Hematopoietic multipotent progenitor cell (in vitro differentiated cells): Measurements from ENCODE around the gene ZNF175. TPM values are rescaled to one million over a fixed set of nuclear protein-coding genes. Genes with fewer than 3 reads are reported as not detected.

Source experiments
- DNase-seq, 3 donors: peaks; one replicate each; pipeline ENCODE4 v3.0.0-alpha.2; 2011 to 2015; ENCODE audit warnings: low read depth in 2 of 3, low spot score in 2 of 3
- total RNA-seq: library from RNA; depleted of rRNA; stranded (reverse); fragments of >200 nt; gene quantifications from one replicate; pipeline ENCODE4 v1.2.3, GENCODE V29; 2012

Gene ZNF175
- 2.7 TPM for total RNA-seq

DNA sequence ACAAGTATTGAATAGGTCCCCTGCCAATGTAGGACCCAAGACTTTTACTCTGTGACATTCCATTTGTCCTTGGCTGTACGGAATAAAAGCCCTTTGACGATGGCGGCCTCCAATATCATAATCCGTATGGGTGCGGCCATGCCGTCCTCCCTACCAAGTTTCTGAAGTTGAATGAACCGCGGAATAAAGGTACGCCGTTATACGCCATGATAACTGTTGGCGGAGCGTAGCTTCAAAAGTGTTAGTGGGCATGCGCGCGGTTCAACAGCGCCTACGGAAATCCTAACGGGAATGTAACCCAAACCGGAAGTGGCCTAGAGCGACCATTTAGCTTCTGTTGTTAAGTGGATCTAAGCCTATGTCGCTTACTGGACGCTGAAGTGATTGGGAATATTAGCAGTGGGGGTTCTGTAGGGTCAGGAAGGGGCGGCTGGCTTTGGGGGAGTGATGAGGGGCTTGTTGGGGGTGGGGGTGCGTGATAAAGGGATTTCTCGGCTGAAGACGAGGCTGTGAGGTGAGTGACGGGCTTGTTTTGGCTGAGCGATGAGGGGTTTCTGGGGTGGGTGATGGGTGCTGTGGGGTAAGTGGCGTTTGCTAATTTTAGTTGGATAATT lies at the start of gene ZNF175:
Gene ZNF175, plus strand, starts transcription at position 322 of the 614 bp plus-strand sequence. CDS start 2,047 bp downstream, outside the sequence.
- DNase-seq, result peak; percentile 68 to 91 (median 90)

DNA sequence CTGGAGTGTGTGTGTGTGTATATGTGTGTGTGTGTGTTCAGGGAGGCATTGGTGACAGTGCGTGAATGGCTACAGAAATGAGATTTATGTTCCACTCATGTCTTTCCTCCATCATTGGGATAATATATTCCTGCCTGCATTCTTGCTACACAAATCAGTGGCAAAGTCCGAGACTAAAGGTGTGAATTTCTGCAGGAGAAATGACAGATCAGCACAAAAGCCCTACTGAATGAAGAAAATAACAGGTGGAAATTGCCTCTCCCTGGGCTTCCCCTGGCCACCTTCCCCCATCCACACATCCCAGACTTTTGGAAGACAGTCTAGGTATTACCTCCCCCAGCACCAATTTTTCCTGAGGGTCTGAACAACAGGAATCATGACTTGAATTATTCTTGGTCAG lies 49.7 kb upstream of the ZNF175 start:
- no peak for DNase-seq

DNA sequence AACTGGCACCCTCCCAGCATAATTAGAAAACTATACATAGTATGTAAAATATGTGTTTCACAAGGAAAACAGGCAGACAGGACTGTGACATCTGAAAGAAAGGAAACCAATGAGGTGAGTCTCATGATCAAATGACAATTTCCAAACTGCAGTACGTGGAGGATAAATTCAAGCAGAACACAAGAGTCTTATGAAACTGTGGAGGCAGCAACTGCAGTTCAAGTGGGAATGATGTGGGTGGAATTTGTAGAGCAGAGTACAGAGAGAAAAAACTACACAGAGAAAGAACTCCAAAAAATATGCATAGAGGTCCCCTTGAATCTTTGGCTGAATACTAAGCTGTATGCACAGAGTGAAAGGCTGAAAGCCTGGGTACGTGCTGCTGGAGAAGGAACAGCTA lies 49.3 kb upstream of the ZNF175 start:
- no peak for DNase-seq

DNA sequence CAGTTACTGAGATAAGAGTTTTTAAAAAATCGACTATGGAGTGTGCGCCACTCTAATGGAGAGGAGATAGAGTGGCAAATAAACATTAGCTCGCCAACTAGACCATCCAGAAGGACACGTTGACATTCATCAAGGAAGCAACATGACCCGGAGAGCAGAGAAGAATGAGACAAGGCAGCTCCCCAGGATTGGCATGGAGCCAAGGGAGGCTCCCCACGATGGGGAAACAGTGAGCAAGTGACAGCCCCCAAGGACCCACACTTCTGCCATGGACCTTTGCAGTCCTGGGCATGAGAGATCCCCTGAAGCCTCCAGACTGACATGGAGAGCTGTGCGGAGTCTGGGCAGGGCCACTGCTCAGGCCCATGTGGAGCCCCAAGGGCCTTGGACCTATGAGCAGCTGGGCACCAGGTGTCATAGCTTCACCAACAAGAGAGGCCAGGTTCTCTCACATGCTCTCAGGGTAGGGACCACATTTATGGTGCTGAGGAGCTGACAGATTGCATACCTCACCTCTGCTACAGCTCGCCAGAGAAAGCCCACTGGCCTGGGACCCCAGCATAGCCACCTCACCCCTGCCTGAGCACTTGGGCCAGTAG lies 46.3 kb upstream of the ZNF175 start:
- no peak for DNase-seq

DNA sequence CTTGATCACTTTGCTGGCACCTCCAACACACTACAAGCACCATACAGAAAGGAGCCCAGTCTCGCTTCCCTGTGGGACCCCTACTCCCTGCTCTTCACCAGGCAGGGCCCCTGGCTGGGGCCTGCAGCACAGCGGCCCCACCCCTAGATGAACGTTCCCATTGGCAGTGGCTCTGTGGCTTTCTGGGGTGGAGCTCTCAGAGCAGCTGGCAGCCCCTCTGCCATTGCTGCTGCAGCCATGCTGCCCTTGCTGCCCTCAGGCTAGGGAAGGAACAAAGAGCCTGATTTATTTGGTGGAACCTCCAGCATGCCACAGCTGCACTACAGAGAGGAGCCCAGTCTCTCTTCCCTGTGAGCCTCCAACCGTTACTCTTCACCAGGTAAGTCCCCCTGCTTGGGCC lies 45.4 kb upstream of the ZNF175 start:
- DNase-seq, result no peak

DNA sequence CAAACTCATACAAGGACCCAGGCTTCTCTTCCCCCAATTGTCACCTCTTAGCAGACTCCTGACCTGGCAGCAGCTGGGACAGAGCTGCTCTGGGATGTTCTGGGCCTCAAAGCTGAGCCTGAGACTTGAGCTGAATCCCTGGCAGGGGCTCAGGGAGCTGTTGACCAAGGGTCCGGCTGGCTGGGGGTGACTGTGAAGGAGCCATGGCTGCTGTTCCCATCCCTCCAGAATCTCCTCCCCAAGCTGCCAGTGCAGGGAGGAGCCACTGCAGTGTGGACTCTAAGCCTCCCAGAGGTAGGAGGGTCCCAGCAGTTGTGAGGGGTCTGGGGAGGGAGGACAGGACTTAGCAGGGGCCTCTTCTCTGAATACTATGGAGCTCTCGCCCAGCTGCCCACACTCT lies 41.8 kb upstream of the ZNF175 start:
- DNase-seq, result no peak

DNA sequence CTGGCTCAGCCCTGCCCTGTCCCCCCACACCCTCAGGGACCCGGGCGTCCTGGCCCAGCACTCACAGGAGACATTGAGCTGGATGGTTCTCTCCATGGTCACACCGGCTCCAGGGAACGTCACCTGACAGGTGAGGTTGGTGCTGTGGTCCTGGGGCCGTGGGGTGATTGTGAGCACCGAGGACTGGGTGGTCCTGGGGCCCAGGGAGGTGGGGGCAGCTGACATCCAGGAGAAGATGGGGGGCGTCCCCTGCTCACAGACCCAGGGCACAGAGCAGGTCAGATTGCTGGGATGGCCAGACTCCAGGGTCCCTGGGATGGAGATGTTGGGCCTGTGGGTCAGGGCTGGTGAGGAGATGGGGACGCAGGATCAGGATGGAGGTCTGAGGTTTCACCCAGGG lies 40.5 kb upstream of the ZNF175 start:
- no peak for DNase-seq

DNA sequence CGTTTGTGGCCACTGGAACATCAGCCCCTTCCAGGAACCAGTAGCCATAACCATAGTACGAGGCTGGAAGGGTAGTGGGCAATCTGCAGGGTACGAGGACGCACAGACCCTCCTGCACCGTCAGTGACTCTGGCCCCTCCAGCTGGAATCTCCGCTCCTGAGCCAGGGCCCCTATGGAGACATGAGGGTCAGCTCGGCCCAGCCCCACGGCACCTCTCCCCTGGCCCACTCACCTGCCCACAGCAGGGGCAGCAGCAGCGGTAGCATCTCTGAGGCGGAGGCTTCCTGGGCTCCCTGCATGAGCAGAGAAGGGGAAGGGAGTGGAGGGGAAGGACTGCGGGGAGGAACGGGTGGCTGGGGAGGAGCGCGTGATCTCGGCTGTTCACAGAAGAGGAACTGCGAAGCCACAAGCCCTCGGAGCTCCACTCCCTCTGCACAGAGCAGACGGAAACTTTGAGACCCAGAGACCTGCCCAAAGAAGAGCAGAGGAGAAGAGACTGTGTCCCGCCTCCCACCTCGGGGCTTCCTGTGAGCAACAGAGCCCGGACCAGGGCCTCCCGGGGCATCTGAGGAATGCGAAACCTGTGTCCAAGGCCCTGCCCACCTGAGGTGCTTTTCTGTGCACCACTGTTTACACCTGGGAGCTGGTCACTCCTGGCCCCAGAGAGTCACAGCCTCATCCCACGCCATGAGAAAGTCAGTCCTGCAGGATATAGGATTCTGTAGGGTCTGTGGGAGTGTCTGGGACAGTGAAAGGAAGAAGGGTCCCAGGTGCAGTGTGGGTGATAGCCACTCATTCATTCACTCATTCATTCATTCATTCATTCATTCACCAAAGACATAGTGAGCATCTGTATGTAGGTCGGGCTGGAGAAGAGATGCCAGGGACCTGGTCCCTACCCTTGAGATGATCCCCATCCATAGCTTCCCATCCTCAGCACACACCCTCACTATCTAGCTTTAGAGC lies 39.5 kb upstream of the ZNF175 start, which contains the start of gene SIGLEC6:
Gene SIGLEC6, minus strand, starts transcription at position 322 of the 967 bp plus-strand sequence. Its CDS starts 22 bp downstream, at position 300.
- peak in 2 of 3 donors; percentile 90 to 94 for DNase-seq

DNA sequence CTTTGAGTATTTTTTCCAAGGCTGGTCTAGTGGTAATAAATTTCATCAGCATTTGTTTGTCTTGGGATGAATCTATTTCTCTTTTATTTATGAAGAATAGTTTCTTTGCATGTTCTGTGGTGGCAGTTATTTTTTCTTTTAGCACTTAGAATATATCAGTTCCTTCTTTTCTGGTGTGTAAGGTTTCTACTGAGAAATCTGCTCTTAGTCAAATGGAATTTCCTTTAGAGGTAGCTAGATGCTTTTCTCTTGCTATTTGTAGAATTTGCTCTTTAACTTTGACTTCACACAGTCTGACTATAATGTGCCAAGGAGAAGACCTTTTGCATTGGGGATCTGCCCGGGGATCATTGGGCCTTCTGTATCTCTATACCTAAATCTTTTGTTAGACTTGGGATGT lies 35.5 kb upstream of the ZNF175 start:
- no peak for DNase-seq

DNA sequence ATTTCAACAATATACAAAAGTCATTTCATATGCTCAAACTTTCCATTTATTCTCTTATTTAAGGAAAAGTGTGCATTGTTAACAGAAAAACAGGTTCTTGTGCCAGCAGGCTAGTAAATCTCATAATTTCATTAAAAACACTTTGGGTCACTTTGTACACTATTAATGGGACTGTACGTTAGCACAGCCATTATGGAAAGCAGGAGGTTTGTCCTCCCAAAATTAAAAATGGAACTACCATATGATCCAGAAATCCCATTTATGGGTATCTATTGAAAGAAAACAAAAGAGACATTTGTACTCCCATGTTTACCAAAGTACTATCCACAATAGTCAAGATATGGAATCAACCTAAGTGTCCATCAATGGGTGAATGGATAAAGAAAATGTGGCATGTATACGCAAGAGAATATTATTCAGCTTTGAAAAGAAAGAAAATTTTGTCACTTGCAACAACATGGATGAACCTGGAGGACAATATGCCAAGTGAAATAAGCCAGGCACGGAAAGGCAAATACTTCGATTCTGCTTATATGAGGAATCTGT lies 31.2 kb upstream of the ZNF175 start:
- no peak for DNase-seq

DNA sequence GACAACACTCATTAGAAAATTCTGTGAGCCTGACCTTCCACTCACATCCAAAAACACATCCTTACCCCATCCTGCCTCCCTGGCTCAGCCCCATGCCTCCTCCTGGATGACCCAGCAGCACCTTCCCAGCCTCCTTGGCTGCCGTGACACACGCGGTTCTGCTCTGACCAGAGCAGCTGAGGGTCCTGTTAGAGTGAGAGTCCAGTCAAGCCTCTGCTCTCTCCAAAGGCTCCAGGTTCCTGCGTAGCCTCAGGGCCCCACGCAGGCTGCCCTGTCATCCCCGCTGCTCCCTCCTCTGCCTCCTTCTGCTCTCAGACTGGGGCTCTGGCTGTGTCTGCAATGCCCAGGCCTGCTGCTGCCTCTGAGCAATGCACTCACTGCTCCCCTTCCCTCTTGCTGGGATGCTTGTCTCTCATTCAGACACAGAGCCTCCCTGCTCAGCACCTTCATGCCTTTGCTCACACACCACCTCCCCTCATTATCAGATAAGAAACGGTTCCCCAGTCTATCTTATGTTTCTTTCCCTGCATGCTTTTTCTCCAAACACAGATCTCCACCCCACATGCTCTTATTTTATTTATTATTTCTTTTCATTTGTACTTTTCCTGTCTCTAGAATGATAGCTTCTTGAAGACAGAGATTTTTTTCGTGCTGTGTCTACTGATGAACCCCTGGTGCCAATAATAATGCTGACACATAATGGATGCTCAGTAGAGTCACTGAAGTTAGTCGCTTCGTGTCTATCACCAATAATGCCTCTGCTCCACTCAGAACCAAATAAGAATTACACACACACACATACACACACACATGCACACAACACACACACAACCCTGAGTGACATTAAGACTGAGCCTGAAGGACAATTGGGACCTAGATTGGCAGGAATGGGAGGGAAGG lies 29.4 kb upstream of the ZNF175 start:
- DNase-seq, result no peak

DNA sequence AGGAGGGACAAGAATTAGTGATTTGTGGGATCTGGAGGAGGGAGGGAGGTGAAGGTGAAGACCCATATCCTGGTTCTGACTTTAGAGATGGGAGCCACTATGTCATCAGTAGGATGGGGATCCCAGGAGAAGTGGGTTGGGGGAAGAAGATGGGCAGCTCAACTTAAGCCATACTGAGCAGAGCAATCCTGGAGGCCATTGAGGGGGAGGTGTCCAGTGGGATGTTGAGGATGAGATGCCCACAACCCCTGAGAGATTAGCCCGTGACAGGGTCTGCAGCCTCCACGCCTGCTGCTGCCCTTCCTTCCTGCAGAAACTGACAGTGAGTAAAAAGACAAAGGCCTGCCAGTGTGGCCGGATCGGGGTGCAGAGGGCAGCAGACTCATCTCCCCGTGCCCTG lies 28.4 kb upstream of the ZNF175 start:
- no peak for DNase-seq

DNA sequence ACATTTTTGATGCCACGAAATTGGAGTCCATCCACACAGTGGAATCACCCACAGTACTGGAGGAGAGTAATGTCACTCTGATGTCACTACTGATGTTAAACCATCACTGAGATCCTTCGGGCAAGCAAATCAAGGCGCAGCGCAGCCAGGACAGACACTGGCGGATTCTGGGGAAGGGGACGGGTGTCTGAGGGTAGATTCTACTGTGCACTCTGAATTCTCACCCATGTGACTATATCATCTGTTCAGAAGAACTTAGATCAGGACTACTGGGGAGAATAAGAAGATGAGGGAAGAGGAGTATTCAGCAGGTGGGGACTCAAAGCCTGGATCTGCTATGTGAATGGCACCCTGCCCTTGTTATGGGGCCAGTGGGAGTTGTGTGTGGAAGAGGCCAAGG lies 27.0 kb upstream of the ZNF175 start:
- DNase-seq, result no peak

DNA sequence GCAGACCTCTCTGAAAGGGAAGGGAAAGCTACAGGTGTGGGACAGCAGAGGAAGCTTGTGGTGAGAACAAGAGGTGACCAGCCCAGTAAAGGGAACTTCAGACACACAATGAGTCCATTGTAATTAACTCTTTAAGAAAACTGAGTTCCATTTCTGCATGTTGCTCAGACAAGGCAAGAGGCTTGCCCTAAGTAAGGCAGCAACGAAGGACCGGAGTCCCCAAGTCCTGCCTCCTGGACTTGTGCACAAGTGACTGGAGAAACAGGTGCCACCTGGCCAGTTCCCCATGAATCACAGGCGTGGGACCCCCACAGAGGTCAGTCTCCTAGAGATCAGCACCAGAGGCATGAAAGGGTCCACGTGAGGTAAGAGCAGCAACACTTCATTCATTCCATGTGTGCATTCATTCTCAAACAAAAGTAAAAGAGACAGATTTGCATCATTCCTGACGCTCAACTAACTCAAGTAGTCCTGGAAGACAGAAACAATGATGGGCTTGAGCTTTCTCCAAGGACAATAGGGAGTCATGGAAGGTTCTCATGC lies 24.9 kb upstream of the ZNF175 start:
- DNase-seq, result peak in 1 of 3 donors; percentile 9

DNA sequence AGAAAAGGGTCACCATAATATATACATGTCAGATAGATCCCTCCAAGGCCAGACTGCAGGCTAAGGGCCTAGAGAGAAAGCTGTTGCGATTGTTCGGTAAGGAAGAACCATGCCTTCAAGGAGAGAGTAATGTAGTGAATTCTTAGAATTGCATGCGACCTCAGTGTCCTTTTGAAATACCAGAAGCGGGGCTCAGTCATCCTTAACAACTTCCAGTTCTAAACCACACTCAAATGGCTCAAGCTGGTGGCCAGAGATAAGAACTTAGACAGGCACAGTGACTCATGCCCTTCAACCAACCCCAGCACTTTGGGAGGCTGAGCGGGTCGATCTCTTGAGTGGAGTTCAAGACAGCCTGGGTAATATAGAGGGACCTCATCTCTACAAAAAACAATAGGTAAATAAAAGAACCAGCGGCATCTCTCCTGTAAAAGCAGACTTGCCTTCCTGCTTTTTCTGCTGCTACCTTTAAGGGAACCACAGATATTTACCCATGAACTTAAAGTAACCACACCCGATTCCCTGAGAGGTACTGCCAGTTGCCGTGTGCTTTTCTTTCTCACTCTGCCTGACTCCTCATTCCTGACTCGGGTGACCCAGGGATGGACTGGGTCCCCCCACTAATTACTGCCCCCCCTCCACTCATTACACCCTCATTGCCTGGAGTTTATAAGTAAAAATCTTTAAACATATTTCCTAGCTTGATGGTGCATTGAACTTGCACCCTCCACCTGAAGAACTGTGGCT lies 24.3 kb upstream of the ZNF175 start:
- peak in 2 of 3 donors; percentile 96 to 99 for DNase-seq

DNA sequence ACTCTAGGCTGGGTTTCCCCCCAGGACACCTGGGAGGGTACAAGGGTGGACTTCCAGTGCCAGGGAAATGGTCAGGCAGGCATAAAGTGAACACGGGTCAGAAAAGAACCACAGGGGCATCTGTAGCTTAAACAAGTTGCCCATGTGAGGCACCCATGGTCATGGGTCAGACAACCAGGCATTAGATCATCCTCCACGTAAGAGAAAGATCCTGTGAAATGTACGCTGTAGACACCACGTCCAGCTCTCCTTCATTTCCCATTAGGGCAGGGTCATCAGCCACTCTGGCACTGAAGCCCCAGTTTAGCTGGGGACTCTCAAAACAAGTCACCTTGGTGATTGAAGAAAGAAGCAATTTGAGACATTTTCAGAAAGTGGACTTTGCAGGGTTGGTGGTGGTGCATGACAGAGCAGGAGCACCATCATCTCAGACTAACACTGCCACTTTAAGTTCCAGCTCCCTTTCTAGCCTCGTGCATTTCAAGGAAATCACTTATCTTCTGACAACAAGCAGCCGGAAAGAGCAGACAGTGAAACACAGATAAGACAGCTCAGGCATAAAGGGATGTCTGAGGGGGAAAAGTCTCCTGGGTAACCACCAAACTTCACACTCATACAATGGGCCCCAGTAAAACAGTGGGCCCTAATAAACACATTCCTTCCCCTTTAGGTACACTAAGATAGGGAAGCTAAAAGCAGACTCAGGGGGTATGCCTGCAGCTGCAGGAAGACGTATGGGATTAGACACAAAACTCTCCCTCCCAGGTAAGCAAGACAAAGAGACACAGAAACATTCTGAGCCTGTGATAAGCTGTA lies 23.5 kb upstream of the ZNF175 start:
- DNase-seq, result peak in 2 of 3 donors; percentile 65 to 90

DNA sequence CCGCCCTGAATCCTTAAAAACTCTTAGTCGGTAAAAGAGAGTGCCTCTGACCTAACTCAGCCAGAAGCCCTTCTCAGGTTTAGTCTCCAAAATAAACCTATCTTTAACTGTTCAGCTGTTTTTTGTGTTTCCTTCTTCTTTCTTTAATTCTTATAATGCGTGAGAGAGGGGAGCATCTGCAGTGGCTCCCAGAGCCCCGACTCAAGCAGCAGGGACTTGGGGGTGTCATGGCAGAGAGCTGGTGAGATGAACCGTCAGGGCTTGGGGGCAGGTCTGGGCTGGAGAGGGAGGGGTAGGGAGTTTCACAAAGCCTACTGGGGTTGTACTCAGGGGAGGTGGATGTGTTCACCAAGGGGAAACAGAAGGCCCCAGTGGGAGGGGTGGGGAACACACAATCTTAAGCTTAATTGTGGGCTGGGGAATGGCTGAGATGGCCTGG lies 22.9 kb upstream of the ZNF175 start:
- DNase-seq, result peak in 2 of 3 donors; percentile 43 to 60

DNA sequence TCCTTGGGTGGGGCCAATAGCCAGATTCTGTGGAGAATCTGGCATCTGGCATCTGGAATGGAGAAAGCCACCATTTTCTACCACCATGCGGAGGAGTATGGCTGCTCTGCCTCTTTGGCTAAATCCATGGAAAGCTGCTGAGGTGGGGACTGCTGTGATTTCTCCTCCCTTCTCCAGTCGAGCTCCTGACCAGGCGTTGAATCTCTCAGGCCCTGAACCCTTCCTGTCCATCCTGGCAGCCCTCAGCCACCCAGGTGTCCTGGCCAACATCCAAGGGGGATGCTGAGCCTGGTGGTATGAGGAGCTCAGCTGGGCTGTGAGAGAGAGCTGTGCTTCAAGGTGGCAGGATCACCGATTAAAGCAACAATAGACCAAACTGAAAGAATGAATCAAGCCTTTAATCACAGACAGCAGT lies 22.2 kb upstream of the ZNF175 start:
- DNase-seq, result no peak
